Cardiac fibroblast (primary cell): ENCODE measurements around the gene CD81.

Experiments
- DNase-seq, 2 donors: peaks; one replicate each; pipeline versions ENCODE4 v3.0.0 to v3.0.0-alpha.2; 2010; ENCODE audit warnings: low read depth in 2 of 2
- H3K4me3 ChIP-seq, 2 donors: replicated peaks in 1 of 2; 1 replicate in 1 of 2; 2 replicates in 1 of 2; pipeline ENCODE4 v1.5.1; 2011; ENCODE audit warnings: low read depth in 2 of 2, low read length in 2 of 2, mild to moderate bottlenecking in 2 of 2, moderate library complexity in 1 of 2
- TF ChIP-seq, protein P1 (sequence below): IDR thresholded peaks from one replicate; pipeline ENCODE4 v1.5.1; 2011; ENCODE audit warnings: low read depth, mild to moderate bottlenecking, low read length, inconsistent platforms

Gene CD81

GRCh38 chr11:2440646-2441045, 63.5 kb downstream of the CD81 start:
- TF ChIP-seq, protein P1, sequence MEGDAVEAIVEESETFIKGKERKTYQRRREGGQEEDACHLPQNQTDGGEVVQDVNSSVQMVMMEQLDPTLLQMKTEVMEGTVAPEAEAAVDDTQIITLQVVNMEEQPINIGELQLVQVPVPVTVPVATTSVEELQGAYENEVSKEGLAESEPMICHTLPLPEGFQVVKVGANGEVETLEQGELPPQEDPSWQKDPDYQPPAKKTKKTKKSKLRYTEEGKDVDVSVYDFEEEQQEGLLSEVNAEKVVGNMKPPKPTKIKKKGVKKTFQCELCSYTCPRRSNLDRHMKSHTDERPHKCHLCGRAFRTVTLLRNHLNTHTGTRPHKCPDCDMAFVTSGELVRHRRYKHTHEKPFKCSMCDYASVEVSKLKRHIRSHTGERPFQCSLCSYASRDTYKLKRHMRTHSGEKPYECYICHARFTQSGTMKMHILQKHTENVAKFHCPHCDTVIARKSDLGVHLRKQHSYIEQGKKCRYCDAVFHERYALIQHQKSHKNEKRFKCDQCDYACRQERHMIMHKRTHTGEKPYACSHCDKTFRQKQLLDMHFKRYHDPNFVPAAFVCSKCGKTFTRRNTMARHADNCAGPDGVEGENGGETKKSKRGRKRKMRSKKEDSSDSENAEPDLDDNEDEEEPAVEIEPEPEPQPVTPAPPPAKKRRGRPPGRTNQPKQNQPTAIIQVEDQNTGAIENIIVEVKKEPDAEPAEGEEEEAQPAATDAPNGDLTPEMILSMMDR: no peak
- no peak for DNase-seq
- no peak overlapping the region for H3K4me3 ChIP-seq

DNA sequence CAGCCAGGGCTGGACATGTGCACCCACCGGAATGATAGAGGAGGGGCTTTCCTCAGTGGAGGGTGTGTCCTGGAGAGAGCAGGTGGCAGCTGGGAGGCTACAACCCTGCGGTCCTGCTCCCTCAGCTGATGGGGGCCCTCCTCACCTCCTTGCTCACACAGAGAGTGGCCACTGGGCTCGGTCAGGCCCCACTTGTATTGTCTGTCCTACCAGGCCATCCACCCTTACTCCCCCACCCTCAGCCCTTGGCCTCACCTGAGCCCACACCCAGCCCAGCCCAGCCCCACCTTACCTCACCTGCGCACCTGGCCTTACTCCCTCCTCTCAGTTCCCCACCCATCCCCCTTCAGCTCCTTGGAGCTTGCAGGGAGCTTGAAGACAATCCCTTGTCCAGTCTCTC, 64.1 kb downstream of the CD81 start:
- TF ChIP-seq, protein P1: no peak
- DNase-seq: no peak
- H3K4me3 ChIP-seq: no peak overlapping the region

- no peak for DNase-seq
- TF ChIP-seq, protein P1: no peak
- no peak overlapping the region for H3K4me3 ChIP-seq
These were observed 65.5 kb downstream of the CD81 start for GRCh38 chr11:2442589-2442988.

DNA sequence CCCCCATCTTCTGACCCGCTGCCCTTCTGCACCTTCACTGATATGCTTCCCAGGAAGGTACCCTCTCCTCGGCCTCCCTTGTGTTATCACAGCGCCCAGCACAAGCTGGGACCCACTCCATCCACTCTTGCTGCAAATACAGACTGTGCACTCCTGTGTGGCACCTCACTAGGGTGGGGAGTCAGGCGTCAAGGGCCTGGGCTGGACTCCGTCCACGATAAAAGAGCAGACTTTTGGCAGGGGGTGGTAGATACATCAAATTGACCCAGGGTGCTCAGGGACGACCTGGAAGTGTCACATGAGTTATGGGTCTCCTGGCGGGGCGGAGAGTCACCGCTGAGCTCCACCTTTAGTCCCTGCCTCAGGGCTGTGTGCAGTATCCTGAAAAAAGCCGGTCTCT, 66.3 kb downstream of the CD81 start:
- DNase-seq: no peak
- TF ChIP-seq, protein P1: no peak
- H3K4me3 ChIP-seq: no peak overlapping the region

GRCh38 chr11:2443881-2444820, 67.0 kb downstream of the CD81 start, which contains the start of gene TRPM5:
TRPM5 (minus strand) TSS chr11:2444514; CDS start chr11:2423036, 21,478 bp downstream.
- no peak within 1 kb of the TSS for H3K4me3 ChIP-seq
- DNase-seq: no peak
- TF ChIP-seq, protein P1: no peak

GRCh38 chr11:2444821-2445745, 68.0 kb downstream of the CD81 start, which contains the start of gene KCNQ1:
KCNQ1 (plus strand) TSS chr11:2445008; CDS start chr11:2445099, 91 bp downstream.
- DNase-seq: no peak
- no peak within 1 kb of the TSS for H3K4me3 ChIP-seq
- TF ChIP-seq, protein P1: no peak
